HCT116 (cell line): ENCODE measurements around the gene SLC26A9. TPM values are rescaled to one million over a fixed set of nuclear protein-coding genes. Genes with fewer than 3 reads are reported as not detected.

Source experiments
- ATAC-seq: fragments of 200-7000 bp; cut with Tn5 transposase; 2 replicates; pipeline ENCODE4 v1.9.1; 2020; ENCODE audit warnings: mild to moderate bottlenecking, moderate library complexity
- BruUV-seq: library from RNA; stranded (reverse); fragments of 400-500 nt; replicated peaks from 2 replicates; lab custom pipeline; 2021; lab: Mats Ljungman, UMichigan
- CTCF ChIA-PET: fragments of 300-600 bp; sonication (Branson Sonifier 250); formaldehyde crosslinking; loops from one replicate; lab custom pipeline; 2021; ENCODE audit warnings: antibody characterized with exemption; lab: Charles Lee
- POLR2A ChIA-PET: fragments of 300-600, 350-600 bp; sonication (Branson Sonifier 250); formaldehyde crosslinking; loops from one replicate; lab custom pipeline; 2021; ENCODE audit warnings: antibody characterized with exemption; lab: Charles Lee
- RAD21 ChIA-PET, 2 experiments: fragments of 300-600 bp; sonication (Branson Sonifier 250); formaldehyde crosslinking; loops; one replicate each; lab custom pipeline; 2023; ENCODE audit warnings: low total read pairs in 2 of 2; ENCODE audit not compliant: uncharacterized antibody in 2 of 2, unreplicated experiment in 2 of 2, low non-redundant PET in 1 of 2; lab: Charles Lee
- DNase-seq: peaks from one replicate; pipeline ENCODE4 v3.0.0-alpha.2; 2010; ENCODE audit warnings: low read depth, low spot score
- H2AFZ ChIP-seq: fragments of 200-600 bp; shearing (Covaris generic), sonication (generic); 2 replicates; pipeline ENCODE4 v1.6.1; 2017; ENCODE audit warnings: low read depth, mixed run types, mixed read lengths, antibody characterized with exemption, low read length; ENCODE audit not compliant: poor library complexity, severe bottlenecking
- H3K27ac ChIP-seq: 2 replicates; pipeline ENCODE4 v1.5.1; 2012; ENCODE audit warnings: low read depth, low read length
- H3K27me3 ChIP-seq: fragments of 200-600 bp; sonication (generic); 2 replicates; pipeline ENCODE4 v1.6.1; 2016; ENCODE audit warnings: mixed run types, low read length, mixed read lengths; ENCODE audit not compliant: insufficient read depth
- H3K36me3 ChIP-seq, 2 experiments: fragments of 200-500 bp in 1 of 2; fragments of 200-600 bp in 1 of 2; sonication (Bioruptor generic) in 1 of 2; sonication (generic) in 1 of 2; 2 replicates each; pipeline versions ENCODE4 v1.5.1 to v1.6.1; 2014 to 2016; ENCODE audit warnings: low read length in 2 of 2, inconsistent platforms in 1 of 2, mixed read lengths in 1 of 2, mixed run types in 1 of 2; ENCODE audit not compliant: insufficient read depth in 2 of 2, control insufficient read depth in 1 of 2
- H3K4me1 ChIP-seq, 2 experiments: fragments of 200-600 bp in 1 of 2; sonication (generic) in 1 of 2; 2 replicates each; pipeline versions ENCODE4 v1.5.1 to v1.6.1; 2012 to 2017; ENCODE audit warnings: low read length in 2 of 2, inconsistent platforms in 1 of 2, mild to moderate bottlenecking in 1 of 2, mixed read lengths in 1 of 2, mixed run types in 1 of 2, moderate library complexity in 1 of 2; ENCODE audit not compliant: insufficient read depth in 2 of 2, control insufficient read depth in 1 of 2
- H3K4me2 ChIP-seq: fragments of 200-600 bp; sonication (generic); 2 replicates; pipeline ENCODE4 v1.6.1; 2017; ENCODE audit warnings: mixed run types, low read length, mixed read lengths
- H3K4me3 ChIP-seq, 2 experiments: fragments of 200-600 bp in 1 of 2; sonication (generic) in 1 of 2; replicated peaks in 1 of 2; 2 replicates each; pipeline ENCODE4 v1.5.1; 2011 to 2016; ENCODE audit warnings: low read length in 2 of 2, control low read depth in 1 of 2, low read depth in 1 of 2, mild to moderate bottlenecking in 1 of 2, mixed read lengths in 1 of 2, mixed run types in 1 of 2
- H3K79me2 ChIP-seq: fragments of 200-600 bp; sonication (generic); 2 replicates; pipeline ENCODE4 v1.6.1; 2017; ENCODE audit warnings: mild to moderate bottlenecking, mixed run types, low read length, moderate library complexity, mixed read lengths; ENCODE audit not compliant: insufficient read depth
- H3K9ac ChIP-seq: fragments of 200-600 bp; sonication (generic); 2 replicates; pipeline ENCODE4 v1.6.1; 2016; ENCODE audit warnings: low read length, mixed read lengths
- H3K9me2 ChIP-seq: fragments of 200-600 bp; sonication (generic), shearing (Covaris generic); 2 replicates; pipeline ENCODE4 v1.6.1; 2017; ENCODE audit warnings: mixed run types, mild to moderate bottlenecking, moderate library complexity; ENCODE audit not compliant: insufficient read depth
- H3K9me3 ChIP-seq, 2 experiments: fragments of 200-500 bp in 1 of 2; fragments of 200-600 bp in 1 of 2; sonication (Bioruptor generic) in 1 of 2; sonication (generic) in 1 of 2; 2 replicates each; pipeline ENCODE4 v1.6.1; 2014 to 2017; ENCODE audit warnings: low read length in 2 of 2, mixed read lengths in 2 of 2, inconsistent platforms in 1 of 2, low read depth in 1 of 2, mild to moderate bottlenecking in 1 of 2, mixed run types in 1 of 2, moderate library complexity in 1 of 2; ENCODE audit not compliant: control insufficient read depth in 1 of 2, insufficient read depth in 1 of 2
- H4K20me1 ChIP-seq: fragments of 200-600 bp; sonication (generic), shearing (Covaris generic); 2 replicates; pipeline ENCODE4 v1.6.1; 2017; ENCODE audit warnings: mixed run types, mild to moderate bottlenecking, moderate library complexity; ENCODE audit not compliant: insufficient read depth
- CBX3 ChIP-seq: IDR thresholded peaks from 2 replicates; pipeline ENCODE4 v1.6.1; 2012; ENCODE audit warnings: low read depth
- CEBPB ChIP-seq: IDR thresholded peaks from 2 replicates; pipeline ENCODE4 v1.6.1; 2012; ENCODE audit warnings: low read depth
- CTCF ChIP-seq, 3 experiments: fragments of 200-600 bp in 1 of 3; sonication (generic) in 1 of 3; IDR thresholded peaks in 2 of 3; conservative IDR thresholded peaks in 1 of 3; 2 replicates each; pipeline ENCODE4 v1.5.1; 2012 to 2017; ENCODE audit warnings: low read depth in 2 of 3, low read length in 2 of 3, antibody characterized with exemption in 1 of 3, borderline replicate concordance in 1 of 3, control low read depth in 1 of 3, mild to moderate bottlenecking in 1 of 3, mixed read lengths in 1 of 3, mixed run types in 1 of 3, moderate library complexity in 1 of 3; ENCODE audit not compliant: insufficient read depth in 1 of 3
- EGR1 ChIP-seq: IDR thresholded peaks from 2 replicates; pipeline ENCODE4 v1.6.1; 2012; ENCODE audit warnings: low read depth
- ELF1 ChIP-seq: IDR thresholded peaks from 2 replicates; pipeline ENCODE4 v1.6.1; 2012; ENCODE audit warnings: low read depth, borderline replicate concordance
- EZH2 ChIP-seq: fragments of 200-600 bp; sonication (generic); IDR thresholded peaks from 2 replicates; pipeline ENCODE4 v1.6.1; 2017; ENCODE audit warnings: antibody characterized with exemption, mixed run types
- FOSL1 ChIP-seq: IDR thresholded peaks from 2 replicates; pipeline ENCODE4 v1.6.1; 2012; ENCODE audit warnings: low read depth
- JUND ChIP-seq: IDR thresholded peaks from 2 replicates; pipeline ENCODE4 v1.6.1; 2012
- POLR2A ChIP-seq: IDR thresholded peaks from 2 replicates; pipeline ENCODE4 v1.7.0; 2011; ENCODE audit warnings: borderline replicate concordance; ENCODE audit not compliant: insufficient read depth, insufficient read length; ENCODE audit errors: extremely low read depth
- SIN3A ChIP-seq: IDR thresholded peaks from 2 replicates; pipeline ENCODE4 v1.6.1; 2012; ENCODE audit warnings: low read depth
- SP1 ChIP-seq: IDR thresholded peaks from 2 replicates; pipeline ENCODE4 v1.6.1; 2012; ENCODE audit warnings: low read depth
- TCF7L2 ChIP-seq: IDR thresholded peaks from 2 replicates; pipeline ENCODE4 v1.7.0; 2011; ENCODE audit warnings: borderline replicate concordance, inconsistent platforms; ENCODE audit not compliant: insufficient read depth, insufficient read length; ENCODE audit errors: extremely low read depth
- ZBTB33 ChIP-seq: IDR thresholded peaks from 2 replicates; pipeline ENCODE4 v1.6.1; 2011; ENCODE audit warnings: mild to moderate bottlenecking, low read length, moderate library complexity; ENCODE audit not compliant: insufficient replicate concordance; ENCODE audit errors: extremely low read depth
- ZFX ChIP-seq: fragments of 450-650 bp; IDR thresholded peaks from 2 replicates; pipeline ENCODE4 v1.6.1; 2017
- ZNF274 ChIP-seq: fragments of 200-500 bp; sonication (Bioruptor generic); IDR thresholded peaks from 2 replicates; pipeline ENCODE4 v1.6.1; 2014; ENCODE audit warnings: mild to moderate bottlenecking, low read depth, low read length, inconsistent platforms
- intact Hi-C: fragments of 100-400 bp; cut with micrococcal nuclease; formaldehyde crosslinking; loops from 2 replicates; pipeline ENCODE4 v1.10.0; 2022
- total RNA-seq: library from RNA; stranded (reverse); gene quantifications from one replicate; pipeline ENCODE4 v1.2.1, GENCODE V29; 2021; ENCODE audit not compliant: unreplicated experiment
- TF ChIP-seq, protein P1 (sequence below): IDR thresholded peaks from 2 replicates; pipeline ENCODE4 v1.6.1; 2012

Gene SLC26A9
- total RNA-seq, 1 experiment from 2014 or later, result not detected

DNA sequence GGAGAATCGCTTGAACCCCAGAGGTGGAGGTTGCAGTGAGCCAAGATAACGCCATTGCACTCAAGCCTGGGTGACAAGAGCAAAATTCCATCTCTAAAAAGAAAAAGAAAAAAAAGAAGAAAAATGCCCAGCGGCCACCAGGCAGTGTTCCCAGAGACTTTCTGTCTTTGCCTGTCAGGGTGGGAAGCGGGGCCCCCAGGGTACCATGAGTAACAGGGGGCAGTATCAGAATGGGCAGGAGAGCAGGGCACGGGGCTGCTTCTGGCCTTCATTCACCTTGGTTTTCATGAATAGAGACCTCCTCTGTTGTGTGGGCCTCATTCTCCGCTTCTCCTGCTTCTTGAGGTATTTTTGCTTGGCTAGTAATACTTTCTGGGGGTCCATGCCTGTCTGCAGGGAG is 20.4 kb downstream of the SLC26A9 start:
- TF ChIP-seq CTCF (IDR thresholded peaks at IDR 0.05 in 2 of 3, conservative IDR thresholded peaks at IDR 0.05 in 1 of 3; ENCODE audit: borderline replicate concordance in 1 of 3, insufficient read depth in 1 of 3, low read depth in 2 of 3, low read length in 2 of 3) (no peak), ZNF274 (no peak), SIN3A (no peak), CBX3 (no peak), SP1 (no peak), FOSL1 (no peak), JUND (no peak), EZH2 (no peak), ZBTB33 (no peak), ZFX (no peak), POLR2A (no peak), ELF1 (no peak), TCF7L2 (no peak), CEBPB (no peak), EGR1 (no peak)
- TF ChIP-seq, protein P1, sequence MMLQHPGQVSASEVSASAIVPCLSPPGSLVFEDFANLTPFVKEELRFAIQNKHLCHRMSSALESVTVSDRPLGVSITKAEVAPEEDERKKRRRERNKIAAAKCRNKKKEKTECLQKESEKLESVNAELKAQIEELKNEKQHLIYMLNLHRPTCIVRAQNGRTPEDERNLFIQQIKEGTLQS, result no peak
- Histone ChIP-seq H3K27ac (no peak overlapping the region), H4K20me1 (no peaks in the 10 kb centered on the region), H3K4me2 (no peak overlapping the region), H3K4me1 (no peaks in the 10 kb centered on the region), H3K79me2 (no peaks in the 10 kb centered on the region), H3K36me3 (no peaks in the 10 kb centered on the region), H3K9me3 (no peaks in the 10 kb centered on the region), H2AFZ (no peak overlapping the region), H3K9ac (no peak overlapping the region), H3K27me3 (0 out of 2 replicates have a peak, but pooled peaks cover 3% of the 10 kb centered on the region), H3K9me2 (no peaks in the 10 kb centered on the region), H3K4me3 (no peak overlapping the region)
- ChIA-PET POLR2A (no interaction called here), RAD21 (no interaction called here), CTCF (interaction anchor here (2.8 kb wide), 1 partner anchor 54 kb away, joined by 15 read pairs; no protein-coding TSS in a partner anchor)
- no peak for DNase-seq
- intact Hi-C loops, result no loop called here
- no TSS peak for BruUV-seq
- no peak for ATAC-seq
